Measurements from ENCODE around the gene KIAA1958.

The KIAA1958 gene

DNA sequence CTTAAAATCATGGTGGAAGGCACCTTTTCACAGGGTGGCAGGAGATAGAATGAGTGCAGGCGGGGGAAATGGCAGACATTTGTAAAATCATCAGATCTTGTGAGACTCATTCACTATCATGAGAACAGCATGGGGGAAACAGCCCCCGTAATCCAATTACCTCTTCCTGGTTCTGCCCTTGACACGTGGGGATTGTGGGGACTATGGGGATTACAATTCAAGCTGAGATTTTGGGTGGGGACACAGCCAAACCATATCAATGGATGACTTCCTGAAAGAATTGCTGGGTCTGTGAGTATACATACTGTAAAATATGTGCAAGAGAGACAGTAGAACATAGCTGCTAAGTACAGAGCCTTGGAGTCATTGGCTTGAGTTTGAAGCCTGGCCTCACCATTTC, 47.0 kb downstream of the KIAA1958 start:
- no peak for DNase-seq

DNA sequence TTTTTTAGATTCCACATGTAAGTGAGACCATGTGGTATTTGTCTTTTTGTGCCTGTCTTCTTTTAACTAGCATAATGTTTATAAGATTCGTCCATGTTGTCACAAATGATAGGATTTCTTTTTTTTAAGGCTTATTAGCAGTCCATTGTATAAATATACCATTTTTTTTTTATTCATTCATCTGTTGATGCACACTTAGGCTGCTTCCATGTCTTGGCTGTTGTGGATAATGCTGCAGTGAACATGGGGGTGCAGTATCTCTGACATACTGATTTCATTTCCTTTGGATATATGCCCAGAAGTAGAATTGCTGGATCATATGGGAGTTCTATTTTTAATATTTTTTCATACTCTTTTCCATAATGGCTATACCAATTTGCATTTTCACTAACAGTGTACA, 48.7 kb downstream of the KIAA1958 start:
- DNase-seq: no peak

DNA sequence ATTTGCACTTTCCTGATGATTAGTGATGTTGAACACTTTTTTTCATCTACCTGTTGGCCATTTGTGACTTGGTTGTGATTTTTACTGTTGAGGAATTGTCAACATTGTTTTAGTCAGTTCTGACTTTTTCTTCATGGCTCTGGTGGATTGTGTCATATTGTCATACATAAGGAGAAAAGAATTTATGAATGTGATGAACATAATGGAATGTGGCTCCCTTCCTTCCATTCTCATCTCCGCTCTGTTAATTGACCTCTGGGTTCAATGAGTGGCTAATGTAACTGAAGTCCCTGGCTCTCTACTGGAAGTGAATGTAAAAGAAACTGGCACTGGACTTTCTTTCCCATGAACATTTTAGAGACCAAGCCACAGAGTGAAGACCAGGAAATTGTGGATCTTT, 49.2 kb downstream of the KIAA1958 start:
- no peak for DNase-seq

DNA sequence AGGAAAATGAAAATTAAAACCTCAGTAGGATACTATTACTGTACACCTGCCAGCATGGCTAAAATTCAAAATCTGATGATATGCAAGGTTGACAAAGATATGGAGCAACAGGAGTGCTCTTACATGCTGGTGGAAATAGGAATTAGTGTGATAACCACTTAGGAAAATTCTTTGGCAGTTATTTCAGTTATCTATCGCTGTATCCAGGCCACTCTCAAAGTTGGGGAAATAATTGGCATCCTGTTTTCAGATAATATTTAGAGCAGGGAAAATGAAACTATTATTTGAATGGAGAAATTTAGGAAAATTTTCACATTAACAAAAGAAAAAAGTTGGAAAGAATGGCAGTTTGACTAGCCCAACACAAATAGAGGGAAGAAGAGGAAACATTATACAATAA, 50.9 kb downstream of the KIAA1958 start:
- no peak for DNase-seq

DNA sequence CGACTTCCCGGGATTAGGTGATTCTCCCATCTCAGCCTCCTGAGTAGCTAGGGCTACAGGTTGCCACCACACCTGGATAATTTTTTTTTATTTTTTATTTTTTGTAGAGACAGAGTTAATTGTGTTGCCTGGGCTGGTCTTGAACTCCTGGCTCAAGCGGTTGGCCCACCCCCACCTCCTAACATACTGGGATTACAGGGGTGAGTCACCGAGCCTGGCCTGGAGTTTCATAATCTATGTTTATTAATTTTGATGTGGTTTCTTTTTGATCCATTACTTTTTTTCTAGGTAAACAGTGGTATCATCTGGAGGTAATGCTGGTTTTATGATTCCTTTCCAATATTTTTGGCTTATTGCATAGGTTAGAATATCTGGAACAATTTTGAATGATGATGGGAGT, 54.2 kb downstream of the KIAA1958 start:
- no peak for DNase-seq

DNA sequence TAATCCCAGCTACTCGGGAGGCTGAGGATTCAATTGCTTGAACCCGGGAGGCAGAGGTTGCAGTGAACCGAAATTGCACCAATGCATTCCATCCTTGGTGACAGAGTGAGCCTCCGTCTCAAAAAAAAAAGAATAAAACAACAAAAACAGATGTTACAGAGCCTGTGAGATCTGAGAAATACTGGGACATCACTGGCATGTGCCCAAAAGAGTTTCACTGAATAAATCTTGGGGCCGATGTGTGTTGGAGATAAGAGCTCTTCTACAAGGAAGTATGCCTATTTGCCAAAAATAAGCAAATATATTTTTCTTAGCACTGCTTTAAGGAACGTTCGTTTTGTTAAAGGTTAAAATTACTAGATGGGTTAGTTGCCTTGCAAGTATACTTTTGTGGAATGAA, 55.1 kb downstream of the KIAA1958 start:
- no peak for DNase-seq

DNA sequence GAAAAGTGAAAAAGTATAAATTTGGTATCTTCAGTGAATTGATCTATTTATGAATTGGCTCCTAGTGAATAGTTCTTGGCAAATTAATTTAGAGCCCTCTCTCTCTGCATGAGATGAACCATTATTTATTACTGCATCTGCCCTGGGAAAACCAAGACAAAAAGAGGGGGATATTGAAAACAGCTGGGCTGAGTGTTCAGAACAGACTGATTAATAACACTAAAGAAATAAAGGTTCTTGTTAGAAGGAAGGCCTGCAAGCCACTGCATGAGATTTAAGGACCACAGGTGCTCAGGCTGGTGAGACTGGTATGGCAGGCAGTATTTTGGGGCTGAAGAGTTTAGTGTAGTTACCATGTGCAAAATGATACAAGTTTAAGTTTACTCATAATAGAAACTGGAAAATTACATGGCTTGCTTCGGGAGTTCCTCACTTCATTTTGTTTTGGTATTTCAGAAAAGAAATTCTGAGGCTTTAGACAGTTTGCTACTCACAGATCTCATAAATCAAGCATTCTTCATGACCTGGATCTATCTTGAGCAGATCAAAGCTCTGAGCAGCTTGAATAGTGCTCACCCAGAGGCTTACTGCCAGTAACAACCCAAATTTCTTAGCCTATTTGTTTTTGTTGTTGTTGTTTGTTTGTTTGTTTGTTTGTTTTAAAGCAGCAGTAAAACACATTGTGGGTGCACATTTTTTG, 56.1 kb downstream of the KIAA1958 start:
- DNase-seq: no peak

DNA sequence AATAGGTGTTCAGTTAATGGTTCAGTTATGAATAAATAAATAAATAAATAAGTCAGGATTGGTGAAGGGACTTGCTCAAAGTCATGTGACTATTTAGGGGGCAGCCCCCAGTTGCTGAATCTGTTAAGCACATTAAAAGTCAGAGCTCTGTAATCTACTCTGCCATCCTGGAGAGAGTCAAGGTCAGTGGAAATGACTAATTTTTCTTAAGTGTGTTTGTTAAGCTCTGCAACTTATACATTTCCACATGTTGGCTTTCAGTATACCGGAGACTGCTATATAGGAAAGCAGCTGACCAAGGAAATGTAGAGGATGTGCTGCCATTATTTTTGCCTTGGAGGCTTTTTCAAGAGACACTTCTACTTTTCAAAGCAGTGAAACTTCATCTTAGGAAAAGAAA, 57.9 kb downstream of the KIAA1958 start:
- DNase-seq: no peak

DNA sequence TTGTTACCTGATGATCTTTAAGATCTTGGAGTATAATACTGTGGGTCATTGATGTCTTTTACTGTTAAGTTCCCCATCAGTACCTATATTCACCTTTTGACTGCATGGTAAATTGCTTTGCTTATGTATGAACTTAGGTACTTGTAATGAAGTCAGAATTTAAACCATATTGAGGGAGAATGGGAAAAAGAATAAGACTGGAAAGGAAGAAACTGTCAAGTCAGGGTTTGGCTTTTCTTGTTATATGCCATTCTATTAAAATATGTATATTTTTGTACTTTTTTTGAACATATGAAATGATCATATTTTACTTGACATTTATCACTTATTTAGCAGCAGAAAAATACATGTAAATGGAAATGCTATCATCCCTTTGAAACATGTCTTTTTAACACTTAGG, 58.6 kb downstream of the KIAA1958 start:
- DNase-seq: no peak

DNA sequence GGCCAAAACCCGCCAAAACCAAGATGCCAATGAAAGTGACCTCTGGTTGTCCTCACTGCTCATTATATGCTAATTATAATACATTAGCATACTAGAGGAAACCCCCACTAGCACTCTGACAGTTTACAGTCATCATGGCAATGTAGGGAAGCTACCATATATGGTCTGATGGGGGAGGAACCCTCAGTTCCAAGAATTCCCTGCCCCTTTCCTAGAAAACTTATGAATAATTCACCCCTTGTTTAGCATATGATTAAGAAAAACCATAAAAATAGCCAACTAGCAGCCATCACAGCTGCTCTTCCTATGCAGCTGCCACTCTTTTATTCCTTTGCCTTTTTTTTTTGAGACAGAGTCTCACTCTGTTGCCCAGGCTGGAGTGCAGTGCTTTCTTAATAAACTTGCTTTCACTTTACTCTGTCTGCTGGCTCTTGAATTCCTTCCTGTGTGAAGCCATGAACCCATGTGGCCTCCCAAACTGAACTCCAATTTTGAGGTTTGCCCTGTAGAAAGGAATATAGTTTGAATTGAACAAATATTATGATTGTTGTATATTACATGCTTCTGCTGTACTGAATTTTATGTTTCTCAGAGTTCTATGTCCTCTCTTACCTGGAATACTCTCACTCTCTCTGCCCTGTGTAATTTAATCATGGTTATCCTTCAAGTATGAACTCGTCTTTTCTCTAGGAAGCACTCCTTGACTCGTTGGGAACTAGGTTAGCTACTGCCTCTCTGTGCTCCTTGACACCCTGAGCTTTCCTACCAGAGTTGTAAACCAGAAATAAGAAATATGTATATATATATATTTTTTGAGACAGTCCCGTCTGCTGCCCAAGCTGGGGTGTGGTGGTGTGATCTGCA, 59.8 kb downstream of the KIAA1958 start:
- no peak for DNase-seq

DNA sequence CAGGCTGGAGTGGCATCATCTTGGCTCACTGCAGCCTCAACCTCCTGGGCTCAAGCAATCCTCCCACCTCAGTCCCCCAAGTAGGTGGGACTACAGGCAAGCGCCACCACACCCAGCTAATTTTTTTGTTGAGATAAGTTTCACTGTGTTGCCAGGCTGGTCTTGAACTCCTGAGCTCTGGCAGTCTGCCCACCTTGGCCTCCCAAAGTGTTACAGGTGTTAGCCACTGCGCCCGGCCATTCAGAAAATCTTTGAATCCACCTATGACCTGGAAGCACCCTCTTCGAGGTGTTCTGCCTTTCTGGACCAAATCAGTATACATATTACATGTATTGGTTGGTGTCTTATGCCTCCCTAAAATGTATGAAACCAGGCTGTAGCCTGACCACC, 61.4 kb downstream of the KIAA1958 start:
- DNase-seq: no peak

DNA sequence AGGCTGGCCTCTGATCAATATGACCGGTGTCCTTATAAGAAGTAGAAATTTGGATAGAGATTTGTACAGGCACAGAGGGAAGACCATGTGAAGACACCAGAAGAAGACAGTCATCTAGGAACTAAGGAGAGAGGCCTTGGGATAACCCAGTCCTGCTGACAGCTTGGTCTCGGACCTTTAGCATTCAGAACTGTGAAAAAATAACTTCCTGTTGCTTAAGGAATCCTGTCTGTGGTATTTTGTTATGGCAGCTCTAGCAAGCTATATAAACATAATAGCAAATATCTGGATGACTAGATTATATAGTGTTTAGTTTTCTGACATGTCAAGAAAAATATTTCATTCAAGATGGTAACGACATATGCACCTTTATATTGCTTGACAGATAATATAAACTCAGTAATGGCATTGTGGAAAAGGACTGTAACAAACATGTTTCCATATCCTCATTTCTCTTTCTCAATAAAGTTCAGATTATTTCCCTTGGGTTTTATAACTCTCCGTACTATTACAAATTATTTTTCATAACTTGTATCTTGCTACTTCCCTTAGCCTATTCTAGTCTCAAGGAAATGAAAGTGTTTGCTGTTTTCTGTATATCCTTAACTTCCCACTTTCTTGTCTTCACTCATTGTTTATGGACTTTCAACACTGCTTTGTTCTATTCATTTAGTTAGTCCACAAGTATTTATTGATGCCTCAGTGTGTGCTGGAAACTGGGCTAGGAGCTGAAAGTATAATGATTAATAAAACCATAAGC, 62.4 kb downstream of the KIAA1958 start:
- no peak for DNase-seq

DNA sequence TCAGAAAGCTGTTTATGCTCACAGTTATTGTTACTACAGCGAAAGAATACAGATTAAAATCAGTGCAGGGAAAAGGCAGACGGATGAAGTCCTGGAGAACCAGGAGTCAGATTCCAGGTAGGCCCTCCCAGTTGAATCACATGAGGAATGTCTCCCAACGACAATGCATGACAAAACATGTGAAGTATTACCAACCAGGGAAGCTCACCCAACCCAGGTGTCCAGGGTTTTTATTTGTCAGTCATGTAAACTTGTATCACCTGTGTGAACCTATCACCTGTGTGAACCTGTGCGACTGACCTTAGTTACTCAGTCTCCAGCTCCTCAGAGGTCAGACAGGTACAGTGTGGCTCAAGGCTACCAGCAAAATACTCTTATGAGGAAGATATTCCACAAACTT, 63.9 kb downstream of the KIAA1958 start:
- DNase-seq: no peak

DNA sequence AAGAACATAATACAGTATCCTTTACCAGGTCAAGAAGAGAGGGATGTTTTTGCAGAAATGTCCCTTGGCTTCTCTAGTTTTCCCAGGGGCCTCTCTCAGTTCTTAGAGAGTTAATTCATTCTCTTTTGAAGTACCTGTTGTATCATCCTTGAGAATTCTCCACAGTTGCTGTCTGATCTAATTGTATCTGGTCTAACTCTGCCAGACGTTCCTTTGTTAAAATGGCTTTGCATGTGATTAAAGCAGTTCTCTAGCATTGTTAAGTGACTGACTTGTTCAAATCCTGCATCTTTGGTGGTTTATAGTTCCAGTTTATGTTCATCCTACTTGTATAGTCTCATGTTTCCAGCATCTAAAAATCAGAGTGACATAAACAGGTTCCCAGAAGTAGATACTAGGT, 65.0 kb downstream of the KIAA1958 start:
- no peak for DNase-seq

DNA sequence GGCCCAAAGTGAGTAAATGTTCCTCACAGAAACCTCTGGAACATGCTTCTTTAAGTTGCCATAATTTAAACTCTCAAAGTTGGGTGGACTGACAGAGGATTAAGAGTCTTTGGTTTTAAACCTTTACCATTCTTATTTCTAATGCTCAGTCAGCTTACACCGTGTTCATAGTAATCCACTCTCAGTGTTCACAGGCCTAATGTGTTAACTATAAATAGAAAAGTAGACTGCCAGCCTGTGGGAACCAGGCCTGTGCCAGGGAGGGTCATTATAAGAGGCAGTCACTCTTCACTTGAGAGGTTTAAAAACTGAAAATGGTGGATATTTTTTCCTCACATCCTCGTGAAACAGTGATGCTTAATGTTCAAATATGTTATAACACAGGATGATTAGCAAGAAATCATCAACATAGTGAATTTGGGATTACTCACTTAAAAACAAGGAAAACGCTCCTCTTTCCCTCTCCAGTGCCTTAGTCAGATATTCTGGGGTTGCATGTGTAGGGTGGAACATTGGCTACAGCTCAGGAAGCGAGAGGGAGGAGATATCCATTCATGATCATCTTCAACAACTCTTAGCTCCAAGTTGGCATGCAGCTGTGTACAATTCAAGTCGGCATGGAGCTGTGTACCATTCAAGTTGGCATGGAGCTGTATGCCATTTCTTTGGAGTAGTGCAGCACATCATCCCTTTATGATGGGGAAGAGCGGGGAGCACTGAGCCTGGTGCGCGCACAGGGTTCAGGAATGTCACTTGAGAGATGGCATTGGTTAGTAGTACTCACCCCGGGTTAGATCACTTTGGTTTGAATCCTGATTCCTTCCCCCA, 65.8 kb downstream of the KIAA1958 start:
- no peak for DNase-seq

DNA sequence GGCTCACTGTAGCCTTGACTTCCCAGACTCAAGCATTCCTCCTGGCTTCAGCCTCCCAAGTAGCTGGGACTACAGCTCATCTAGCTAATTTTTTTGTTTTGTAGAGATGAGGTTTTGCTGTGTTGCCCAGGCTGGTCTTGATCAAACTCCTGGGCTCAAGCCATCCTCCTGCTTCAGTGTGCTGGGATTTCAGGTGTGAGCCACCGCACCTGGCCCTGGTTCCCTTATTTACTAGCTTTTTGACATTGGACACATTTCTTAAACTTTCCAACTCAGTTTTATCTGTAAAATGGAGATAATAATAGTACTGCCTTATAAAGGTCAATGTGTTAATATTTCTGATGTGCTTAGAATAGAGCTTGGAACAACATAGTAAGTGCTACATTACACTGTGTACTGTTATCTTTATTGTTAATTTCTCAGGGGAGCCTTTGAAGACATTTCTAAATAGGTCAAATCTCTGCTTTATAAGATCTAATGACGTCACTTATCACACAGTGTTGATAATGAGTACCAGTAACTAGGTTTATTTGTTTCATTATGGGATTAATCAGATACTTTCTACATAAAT, 66.7 kb downstream of the KIAA1958 start:
- DNase-seq: no peak

DNA sequence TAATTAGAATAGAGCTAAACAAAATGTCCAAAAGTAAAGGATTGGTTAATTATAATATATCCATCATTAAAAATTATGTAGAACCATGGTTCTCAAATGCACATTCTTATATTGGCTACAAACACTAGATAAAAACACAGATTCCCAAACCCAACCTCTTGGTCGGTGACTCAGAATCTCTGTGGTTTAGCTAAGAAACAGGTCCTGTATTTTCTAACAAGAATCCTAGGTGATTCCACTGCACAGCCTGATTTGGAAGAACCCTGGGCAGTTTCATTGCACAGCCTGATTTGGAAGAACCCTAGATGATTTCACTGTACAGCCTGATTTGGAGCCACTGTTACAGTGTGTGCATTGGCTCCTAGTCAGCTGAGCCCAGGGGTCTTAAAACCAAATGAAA, 67.9 kb downstream of the KIAA1958 start:
- no peak for DNase-seq

DNA sequence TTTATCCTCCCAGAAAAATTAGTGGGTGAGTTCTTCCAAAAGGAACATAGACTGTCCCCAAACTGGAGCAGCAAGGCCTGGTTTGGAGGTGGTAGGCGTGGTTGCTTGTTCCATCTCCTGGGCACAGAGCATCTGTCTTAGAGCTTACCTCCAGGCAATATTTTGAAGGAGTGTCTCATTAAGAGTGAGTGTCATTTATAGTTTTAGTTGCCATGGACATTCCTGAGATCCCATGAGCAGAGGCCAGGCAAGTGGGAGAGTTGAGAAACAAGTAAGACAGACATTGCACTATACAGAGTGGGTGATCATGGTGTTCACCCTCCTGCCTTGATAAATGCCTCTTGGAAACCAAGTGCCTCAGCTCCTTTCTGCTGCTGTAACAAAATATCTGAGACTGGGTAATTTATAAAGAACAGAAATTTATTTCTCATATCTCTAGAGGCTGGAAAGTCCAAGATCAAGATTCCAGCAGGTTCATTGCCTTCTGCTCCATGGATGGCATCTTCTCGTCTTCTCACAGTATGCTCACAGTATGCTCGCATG, 68.5 kb downstream of the KIAA1958 start:
- no peak for DNase-seq

DNA sequence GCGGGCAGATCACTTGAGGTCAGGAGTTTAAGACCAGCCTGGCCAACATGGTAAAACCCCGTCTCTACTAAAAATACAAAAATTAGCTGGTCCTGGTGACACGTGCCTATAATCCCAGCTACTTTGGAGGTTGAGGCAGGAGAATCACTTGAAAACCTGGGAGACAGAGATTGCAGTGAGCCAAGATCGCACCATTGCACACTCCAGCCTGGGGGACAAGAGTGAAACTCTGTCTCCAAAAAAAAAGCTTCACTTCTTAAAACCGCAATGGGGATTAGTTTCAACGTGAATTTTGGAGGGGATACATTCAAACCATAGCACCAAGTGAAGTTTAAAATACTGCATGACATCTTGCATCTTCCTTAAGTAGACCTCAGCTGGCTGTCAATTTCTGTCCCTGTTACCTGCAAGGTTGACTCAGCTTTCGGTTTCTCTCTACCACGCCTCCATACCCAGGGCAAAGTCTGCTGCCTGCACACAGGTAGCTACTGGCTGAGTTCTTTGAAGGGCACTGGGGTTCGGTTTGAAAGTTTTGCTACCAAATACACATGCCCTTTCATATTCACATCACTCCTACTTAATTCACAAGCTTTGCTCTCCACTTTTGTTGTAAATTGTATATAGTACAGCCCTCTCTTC, 69.3 kb downstream of the KIAA1958 start:
- peak; percentile 10 for DNase-seq

DNA sequence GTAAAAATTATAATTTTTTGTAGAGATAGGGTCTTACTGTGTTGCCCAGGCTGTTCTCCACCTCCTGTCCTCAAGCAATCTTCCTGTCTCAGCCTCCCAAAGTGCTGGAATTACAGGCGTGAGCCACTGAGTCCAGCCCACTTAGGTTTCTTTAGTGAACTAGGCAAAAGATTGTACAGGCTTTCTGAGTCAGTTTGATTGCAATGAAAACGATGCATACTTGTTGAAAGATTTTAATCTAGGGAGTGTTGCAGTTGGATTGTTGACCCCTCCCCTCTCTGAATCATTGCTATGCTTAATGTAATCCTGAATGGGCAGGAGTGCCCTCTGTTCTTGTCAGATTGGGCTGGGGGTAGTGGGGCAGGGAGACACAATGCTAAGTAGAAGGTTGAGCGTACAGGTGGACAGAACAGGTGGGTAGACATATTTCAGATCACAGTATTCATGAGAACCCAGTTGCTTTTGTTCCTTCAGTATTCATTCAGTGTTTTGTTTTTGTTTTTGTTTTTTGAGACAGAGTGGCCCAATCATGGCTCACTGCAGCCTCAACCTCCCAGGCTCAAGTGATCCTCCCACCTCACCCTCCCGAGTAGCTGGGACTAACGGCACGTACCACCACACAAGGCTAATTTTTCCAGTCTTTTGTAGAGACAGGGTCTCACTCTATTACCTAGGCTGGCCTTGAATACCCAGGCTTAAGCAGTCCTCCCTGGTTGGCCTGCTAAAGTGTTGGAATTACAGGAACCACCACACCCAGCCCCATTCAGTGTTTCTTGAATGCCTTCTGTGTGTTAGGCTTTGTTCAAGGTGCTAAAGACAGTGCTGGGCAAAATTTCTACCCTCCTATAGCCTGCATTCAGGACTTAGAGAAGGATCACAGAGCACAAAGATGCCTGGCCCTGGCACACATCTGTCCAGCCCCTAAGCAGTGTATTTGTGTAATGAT, 70.1 kb downstream of the KIAA1958 start:
- no peak for DNase-seq

DNA sequence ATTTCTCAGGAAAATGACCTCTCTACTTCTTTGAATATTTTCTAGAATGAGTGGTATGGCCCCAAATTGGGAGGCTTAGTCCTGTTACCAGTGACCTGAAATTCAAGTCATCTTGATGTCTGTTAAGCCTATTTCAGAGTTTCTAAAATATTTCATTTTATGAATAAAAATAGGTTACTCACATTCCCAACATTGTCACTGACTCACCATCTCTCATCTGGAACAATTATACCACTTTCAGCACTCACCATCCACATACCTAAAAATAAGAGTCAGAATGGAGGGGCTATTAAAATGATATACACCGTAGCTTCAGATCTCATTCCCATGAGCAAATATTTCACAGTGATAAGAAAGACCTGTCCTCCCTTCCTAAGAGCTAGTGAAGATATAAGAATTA, 71.8 kb downstream of the KIAA1958 start:
- DNase-seq: no peak
